HFFc6 (cell line): ENCODE results near the gene MOCS1. TPM values are rescaled to one million over a fixed set of nuclear protein-coding genes. Genes with fewer than 3 reads are reported as not detected.

ENCODE experiments used
- DNase-seq: peaks from one replicate; pipeline ENCODE4 v3.0.0-alpha.2; 2018
- H3K27ac Mint-ChIP-seq: 2 replicates; pipeline ENCODE4 v1.8.0; 2020; ENCODE audit warnings: mild to moderate bottlenecking, mixed read lengths
- H3K27me3 Mint-ChIP-seq: 2 replicates; pipeline ENCODE4 v1.8.0; 2021; ENCODE audit warnings: mild to moderate bottlenecking, moderate library complexity, mixed read lengths; ENCODE audit not compliant: insufficient read depth
- H3K36me3 Mint-ChIP-seq: 2 replicates; pipeline ENCODE4 v1.8.0; 2021; ENCODE audit warnings: low read depth, mixed read lengths
- H3K4me1 Mint-ChIP-seq: 2 replicates; pipeline ENCODE4 v1.8.0; 2020; ENCODE audit warnings: low read depth, mixed read lengths
- H3K4me3 Mint-ChIP-seq: 2 replicates; pipeline ENCODE4 v1.8.0; 2020; ENCODE audit warnings: mild to moderate bottlenecking, moderate library complexity, mixed read lengths
- H3K9me3 Mint-ChIP-seq: 2 replicates; pipeline ENCODE4 v1.8.0; 2020; ENCODE audit warnings: mild to moderate bottlenecking, mixed read lengths
- total RNA-seq, 6 experiments: library from RNA; stranded (reverse); fragmentation: NEBNext Ultra II Directional; extraction: Animal tissue kit (Norgen Biotek cat#: 25700); gene quantifications; 2 replicates in 1 of 6; 3 replicates in 5 of 6; pipeline ENCODE4 v1.2.3, GENCODE V29; 2021
- TF ChIP-seq, protein P1 (sequence below): fragments of 200-600 bp; sonication (generic); IDR thresholded peaks from 2 replicates; pipeline ENCODE4 v1.5.0; 2021; ENCODE audit warnings: antibody characterized with exemption, mild to moderate bottlenecking

The MOCS1 gene
- total RNA-seq, 6 experiments from 2014 or later: 7.9 to 11.1 (median 9.2) TPM

DNA sequence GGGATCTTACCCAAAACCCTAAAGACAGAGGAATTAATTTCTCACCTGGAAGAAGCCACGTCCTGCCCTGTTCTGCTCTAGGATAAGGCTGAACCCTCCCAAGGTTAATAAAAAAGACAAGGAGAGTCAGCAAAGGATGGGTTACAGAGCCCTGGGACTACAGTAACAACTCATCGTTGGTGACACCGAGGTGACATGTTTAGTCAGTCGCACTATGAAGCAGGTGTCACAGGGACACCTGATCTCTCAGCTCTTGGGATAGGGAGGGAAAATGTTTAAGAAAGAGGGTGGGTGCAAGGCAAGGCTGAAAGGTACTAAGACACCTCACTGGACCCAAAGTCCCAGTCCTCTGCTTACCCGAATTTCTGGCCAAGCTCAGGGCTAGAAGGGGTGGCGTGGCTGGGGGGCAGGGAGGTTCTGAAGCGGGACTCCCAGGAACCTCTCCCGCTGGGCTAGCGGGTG is 562 bp downstream of the MOCS1 start:
- no peak for DNase-seq
- H3K36me3 Mint-ChIP-seq: no peaks in the 10 kb centered on the region
- peaks cover 33% of the 10 kb centered on the region for H3K4me1 Mint-ChIP-seq
- H3K27me3 Mint-ChIP-seq: peaks cover 3% of the 10 kb centered on the region
- H3K27ac Mint-ChIP-seq: peak overlapping the region; percentile 35; the same call in 1 of the 2 replicates
- peak overlapping the region; percentile 88 for H3K4me3 Mint-ChIP-seq
- no peaks in the 10 kb centered on the region for H3K9me3 Mint-ChIP-seq
- TF ChIP-seq, protein P1, sequence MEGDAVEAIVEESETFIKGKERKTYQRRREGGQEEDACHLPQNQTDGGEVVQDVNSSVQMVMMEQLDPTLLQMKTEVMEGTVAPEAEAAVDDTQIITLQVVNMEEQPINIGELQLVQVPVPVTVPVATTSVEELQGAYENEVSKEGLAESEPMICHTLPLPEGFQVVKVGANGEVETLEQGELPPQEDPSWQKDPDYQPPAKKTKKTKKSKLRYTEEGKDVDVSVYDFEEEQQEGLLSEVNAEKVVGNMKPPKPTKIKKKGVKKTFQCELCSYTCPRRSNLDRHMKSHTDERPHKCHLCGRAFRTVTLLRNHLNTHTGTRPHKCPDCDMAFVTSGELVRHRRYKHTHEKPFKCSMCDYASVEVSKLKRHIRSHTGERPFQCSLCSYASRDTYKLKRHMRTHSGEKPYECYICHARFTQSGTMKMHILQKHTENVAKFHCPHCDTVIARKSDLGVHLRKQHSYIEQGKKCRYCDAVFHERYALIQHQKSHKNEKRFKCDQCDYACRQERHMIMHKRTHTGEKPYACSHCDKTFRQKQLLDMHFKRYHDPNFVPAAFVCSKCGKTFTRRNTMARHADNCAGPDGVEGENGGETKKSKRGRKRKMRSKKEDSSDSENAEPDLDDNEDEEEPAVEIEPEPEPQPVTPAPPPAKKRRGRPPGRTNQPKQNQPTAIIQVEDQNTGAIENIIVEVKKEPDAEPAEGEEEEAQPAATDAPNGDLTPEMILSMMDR: no peak

DNA sequence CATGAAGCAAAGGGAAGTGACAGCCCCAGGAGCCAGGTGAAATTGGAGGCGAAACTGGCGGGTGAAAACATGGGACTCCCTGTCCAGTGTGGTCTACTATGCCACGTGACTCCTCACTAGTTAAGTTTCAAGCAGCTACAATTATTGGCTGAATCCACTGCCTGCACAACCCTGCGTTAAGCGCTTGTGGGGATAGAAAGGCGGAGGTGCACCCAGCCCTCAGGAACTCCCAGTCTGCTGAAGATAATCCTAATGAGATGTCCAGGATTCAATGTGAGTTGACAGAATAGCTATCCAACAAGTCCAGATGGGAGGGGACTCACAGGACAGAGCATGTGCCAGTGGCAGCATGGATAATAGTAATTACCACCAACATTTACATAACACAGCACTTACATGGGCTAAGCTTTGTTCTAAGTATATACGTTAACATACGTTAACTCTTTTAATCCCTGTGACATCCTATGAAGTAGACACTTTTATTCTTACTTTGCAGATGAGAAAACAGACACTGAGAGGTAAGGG is 1.8 kb downstream of the MOCS1 start:
- DNase-seq: no peak
- TF ChIP-seq, protein P1: no peak
- Mint-ChIP-seq H3K9me3 (no peaks in the 10 kb centered on the region), H3K4me1 (peaks cover 37% of the 10 kb centered on the region), H3K27ac (no peak overlapping the region), H3K36me3 (no peaks in the 10 kb centered on the region), H3K27me3 (no peaks in the 10 kb centered on the region; the same call in none of the 2 replicates), H3K4me3 (no peak overlapping the region)

DNA sequence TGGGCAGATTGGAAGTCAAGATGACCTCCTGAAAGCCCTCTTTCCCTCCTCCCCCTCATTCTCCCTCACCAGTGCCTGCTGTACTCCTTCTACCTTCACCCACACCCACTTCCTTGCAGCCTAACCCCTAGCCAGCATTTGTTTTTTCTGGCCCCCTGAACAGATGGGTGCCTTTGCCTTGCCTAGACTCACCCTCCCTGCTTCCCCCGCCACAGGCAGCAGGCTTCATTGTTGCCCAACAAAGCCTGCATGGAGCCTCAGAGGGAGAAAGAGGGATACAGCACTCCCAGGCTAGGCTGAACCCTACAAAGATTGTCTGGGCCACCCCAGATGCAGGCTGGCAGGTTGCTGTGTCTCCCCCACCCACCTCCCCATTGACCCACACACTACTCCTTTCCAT is 2.7 kb downstream of the MOCS1 start:
- peaks cover 45% of the 10 kb centered on the region for H3K4me1 Mint-ChIP-seq
- H3K27ac Mint-ChIP-seq: no peak overlapping the region
- H3K36me3 Mint-ChIP-seq: no peaks in the 10 kb centered on the region
- no peak overlapping the region for H3K4me3 Mint-ChIP-seq
- no peak for DNase-seq
- no peaks in the 10 kb centered on the region; the same call in 1 of the 2 replicates for H3K27me3 Mint-ChIP-seq
- H3K9me3 Mint-ChIP-seq: no peaks in the 10 kb centered on the region
- TF ChIP-seq, protein P1: no peak

DNA sequence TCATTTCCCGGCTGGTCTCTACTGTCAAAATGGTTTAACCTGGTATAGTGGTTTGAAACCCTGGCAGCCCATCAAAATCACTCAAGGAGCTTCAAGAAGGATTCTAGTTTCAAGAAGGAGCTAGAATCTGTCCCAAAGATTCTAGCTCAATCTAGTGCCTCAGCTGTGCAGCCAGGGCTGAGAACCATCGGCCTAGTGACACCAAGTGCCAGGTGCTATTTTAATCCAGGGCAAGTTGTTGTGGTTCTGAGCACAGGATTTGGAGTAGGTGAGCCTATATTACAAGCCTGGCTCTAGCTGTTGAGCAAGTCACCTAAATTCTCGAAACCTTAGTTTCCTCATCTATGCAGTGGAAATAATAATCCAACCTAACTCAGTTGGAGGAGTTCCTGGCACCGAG is 3.7 kb downstream of the MOCS1 start:
- no peaks in the 10 kb centered on the region; the same call in 1 of the 2 replicates for H3K36me3 Mint-ChIP-seq
- peaks cover 4% of the 10 kb centered on the region for H3K27me3 Mint-ChIP-seq
- no peak overlapping the region for H3K27ac Mint-ChIP-seq
- no peaks in the 10 kb centered on the region for H3K9me3 Mint-ChIP-seq
- H3K4me1 Mint-ChIP-seq: peaks cover 51% of the 10 kb centered on the region
- no peak for DNase-seq
- no peak overlapping the region for H3K4me3 Mint-ChIP-seq
- TF ChIP-seq, protein P1: no peak

DNA sequence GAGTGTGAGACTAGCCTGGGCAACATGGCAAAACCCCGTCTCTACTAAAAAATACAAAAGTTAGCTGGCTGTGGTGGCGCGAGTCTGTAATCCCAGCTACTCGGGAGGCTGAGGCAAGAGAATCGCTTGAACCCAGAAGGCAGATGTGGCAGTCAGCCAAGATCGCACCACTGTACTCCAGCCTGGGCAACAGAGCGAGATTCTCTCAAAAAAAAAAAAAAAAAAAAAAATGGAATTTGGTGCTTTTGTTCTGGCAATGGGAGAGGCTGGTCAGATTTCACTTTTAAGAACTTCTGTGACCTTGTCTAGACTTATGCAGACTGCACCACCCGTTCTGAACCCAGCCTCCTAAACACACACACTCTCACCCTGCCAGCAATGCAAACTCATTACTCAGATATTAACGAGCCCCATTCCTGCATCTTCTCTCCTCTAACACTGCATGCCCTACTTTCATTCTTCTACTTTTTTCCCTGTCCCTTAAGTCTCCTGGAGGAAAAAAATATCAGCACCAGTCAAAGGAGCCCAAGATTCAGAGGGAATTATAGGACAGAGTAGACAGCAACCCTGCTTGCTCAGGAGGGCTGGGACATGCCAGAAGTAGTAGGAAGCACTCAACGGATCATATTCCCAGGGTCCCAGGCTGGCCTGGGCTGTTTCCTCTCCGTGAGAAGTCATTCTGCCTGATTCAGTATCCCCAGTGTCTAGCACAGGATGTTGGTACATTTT is 4.4 kb downstream of the MOCS1 start:
- peaks cover 4% of the 10 kb centered on the region; the same call in 1 of the 2 replicates for H3K27me3 Mint-ChIP-seq
- TF ChIP-seq, protein P1: no peak
- H3K4me3 Mint-ChIP-seq: peak overlapping the region; percentile 2; the same call in 1 of the 2 replicates
- H3K4me1 Mint-ChIP-seq: peaks cover 51% of the 10 kb centered on the region
- peak; percentile 17 for DNase-seq
- no peaks in the 10 kb centered on the region for H3K9me3 Mint-ChIP-seq
- no peaks in the 10 kb centered on the region; the same call in 1 of the 2 replicates for H3K36me3 Mint-ChIP-seq
- H3K27ac Mint-ChIP-seq: peak overlapping the region; percentile 4
